HG02763 (cell line): Measurements from ENCODE around the gene APELA.
"Not testable (repeated sequence)": the region's sequence is repeated elsewhere in the genome, so short reads cannot be mapped to it uniquely, and the experiment has no call there.

Experiments used
- ATAC-seq: cut with Tn5 transposase; IDR thresholded peaks from one replicate; pipeline ENCODE4 v1.9.1; 2021; ENCODE audit warnings: mild to moderate bottlenecking, moderate library complexity; ENCODE audit not compliant: unreplicated experiment

The APELA gene

GRCh38 chr4:164924670-164925238 lies 47.8 kb downstream of the APELA start:
- ATAC-seq, result no peak

- ATAC-seq, result no peak
Observed at GRCh38 chr4:164926301-164926700, 49.3 kb downstream of the APELA start.

DNA sequence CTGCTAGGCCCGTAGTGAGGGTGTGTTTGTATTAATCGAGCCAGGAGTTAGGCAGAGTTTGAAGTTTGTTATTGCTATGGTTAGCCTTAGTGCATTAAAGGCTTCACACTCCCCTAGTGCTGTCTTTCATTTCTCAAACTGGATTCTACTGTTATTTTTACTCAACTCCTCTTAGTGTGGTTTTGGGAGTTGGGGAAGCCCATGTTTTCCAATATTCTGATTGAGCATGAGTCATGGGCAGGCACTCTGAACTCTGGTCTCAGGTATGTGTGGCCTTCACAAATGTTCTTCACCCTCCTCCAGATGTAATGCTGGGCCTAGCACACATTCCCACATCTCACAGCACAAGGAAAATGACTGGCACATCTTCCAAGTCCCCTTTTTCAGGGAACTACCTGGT lies 50.1 kb downstream of the APELA start:
- ATAC-seq, result not testable (repeated sequence)

DNA sequence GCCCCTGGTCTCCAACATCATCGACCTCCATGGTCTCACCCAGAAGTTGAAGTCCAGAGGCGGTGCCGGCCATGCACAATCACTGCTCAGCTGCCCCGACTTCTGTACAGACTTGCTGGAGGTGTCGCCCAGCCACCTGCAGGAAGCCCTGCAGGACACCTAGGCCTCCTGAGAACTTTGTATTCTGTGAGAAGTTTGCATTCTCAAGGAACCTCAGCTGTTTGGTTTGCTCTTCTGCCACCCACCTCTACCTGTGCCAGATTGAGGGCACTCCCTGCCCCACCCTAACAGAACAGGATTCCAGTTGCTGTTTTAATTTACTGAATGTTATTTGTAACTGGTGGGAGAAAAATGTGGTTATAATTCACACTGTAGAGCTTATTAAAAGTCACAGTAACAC lies 53.7 kb downstream of the APELA start:
- ATAC-seq, result no peak

- no peak for ATAC-seq
Observed at GRCh38 chr4:164931551-164932324, 54.8 kb downstream of the APELA start.

GRCh38 chr4:164933244-164933643 lies 56.3 kb downstream of the APELA start:
- no peak for ATAC-seq

DNA sequence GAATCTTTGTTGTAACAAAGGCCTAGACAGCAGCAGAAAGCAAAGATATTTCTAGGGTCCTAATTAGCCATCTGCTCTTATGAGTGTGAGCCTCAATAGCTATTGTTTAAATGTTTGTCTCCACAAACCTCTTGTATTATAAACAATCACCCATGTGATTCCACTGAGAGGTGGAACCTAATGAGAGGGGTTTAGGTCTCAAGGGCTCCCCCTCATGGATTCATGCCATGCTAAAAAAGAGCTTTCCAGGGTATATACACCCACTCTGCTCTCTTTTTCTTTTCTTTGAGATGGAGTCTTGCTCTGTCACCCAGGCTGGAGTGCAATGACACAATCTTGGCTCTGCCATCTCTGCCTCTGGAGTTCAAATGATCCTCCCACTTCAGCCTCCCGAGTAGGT lies 58.4 kb downstream of the APELA start:
- peak; percentile 55 for ATAC-seq

DNA sequence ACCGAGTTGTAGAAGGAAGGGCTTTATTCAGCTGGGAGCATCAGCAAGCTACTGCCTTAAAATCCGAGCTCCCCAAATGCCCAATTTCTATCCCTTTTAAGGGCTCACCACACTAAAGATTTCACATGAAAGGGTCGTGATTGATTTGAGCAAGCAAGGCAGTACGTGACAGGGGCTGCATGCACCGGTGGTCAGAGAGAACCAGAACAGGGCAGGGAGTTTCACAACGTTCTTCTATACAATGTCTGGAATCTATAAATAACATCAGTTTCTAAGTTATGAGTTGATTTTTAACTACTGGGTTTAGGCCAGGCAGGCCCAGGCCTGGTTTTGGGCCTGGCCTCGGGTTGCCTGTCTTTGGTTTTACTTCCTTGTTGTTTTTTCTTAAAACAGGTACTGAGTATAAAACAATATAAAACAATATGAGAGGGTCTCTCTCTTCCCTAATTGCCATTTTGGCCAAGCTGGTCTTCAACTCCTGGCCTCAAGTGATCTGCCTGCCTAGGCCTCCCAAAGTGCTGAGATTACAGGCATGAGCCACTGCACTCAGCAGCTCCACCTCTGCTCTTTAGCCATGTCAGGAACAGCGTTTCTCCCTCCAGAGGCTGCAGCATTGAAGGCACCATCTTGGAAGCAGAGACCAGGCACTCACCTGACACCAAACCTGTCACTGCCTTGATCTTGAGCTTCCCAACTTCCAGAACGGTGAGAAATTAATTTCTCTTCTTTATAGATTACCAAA lies 59.1 kb downstream of the APELA start:
- ATAC-seq, result peak; percentile 51

DNA sequence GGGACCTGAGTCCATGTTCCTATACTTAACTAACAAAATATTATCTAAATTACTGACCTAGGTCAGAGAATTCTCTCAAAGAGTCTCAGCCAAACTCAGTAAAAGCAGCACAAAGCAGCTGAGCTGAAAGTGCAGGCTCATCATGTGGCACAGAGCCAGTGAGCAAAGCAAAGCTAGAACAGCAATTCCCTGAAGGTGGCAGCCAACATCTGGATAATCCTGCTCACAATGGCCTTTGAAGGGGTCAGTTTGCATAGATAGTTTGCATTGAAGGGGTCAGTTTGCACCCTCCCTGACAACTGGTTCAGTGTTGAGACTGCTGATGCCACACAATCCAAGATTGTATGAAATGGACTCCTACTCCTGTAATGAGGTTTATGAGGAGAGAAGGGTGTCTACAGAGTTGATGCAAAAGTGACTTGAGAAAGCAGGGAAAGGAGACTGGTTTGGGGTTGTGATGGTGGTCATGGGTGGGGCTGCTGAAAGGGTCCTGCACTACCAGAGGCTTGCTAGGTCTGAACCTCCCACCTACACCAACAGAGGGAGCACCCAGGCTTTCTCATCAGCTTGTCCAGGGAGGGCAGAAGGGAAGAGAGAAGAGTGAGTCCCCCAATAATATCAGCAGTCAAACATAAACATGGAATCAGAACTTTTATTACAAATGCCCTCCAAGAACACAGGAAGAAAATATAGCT lies 60.7 kb downstream of the APELA start:
- ATAC-seq, result peak; percentile 48

GRCh38 chr4:164943192-164943591 lies 66.2 kb downstream of the APELA start:
- no peak for ATAC-seq

DNA sequence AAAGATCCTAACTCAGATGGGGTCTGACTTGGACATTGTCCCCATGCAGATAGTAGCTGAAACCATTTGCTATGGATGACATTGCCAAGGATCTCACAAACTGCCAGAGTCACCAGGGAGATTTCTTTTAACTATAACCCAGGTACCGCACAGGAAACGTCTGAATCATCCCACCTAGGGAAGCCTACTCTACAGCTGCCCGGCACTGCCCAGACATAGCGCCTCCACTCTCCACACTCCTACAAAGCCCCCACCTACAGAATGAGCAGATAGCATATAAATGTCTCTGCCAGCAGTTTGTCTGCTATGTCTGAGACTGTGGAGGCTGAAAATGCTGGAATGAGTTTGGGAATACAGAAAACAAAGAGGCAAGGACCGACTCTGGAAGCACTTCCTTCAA lies 68.2 kb downstream of the APELA start:
- no peak for ATAC-seq

GRCh38 chr4:164946810-164947209 lies 69.8 kb downstream of the APELA start:
- ATAC-seq, result no peak
